ENCODE measurements around the gene OSCP1.

The OSCP1 gene

GRCh38 chr1:36400825-36401601 is 49.2 kb downstream of the OSCP1 start:
- DNase-seq = peak; percentile 90

- DNase-seq = no peak
Measured at GRCh38 chr1:36400514-36400824, 49.8 kb downstream of the OSCP1 start.

GRCh38 chr1:36398370-36398977 is 51.8 kb downstream of the OSCP1 start:
- no peak for DNase-seq

GRCh38 chr1:36397378-36398230 is 52.6 kb downstream of the OSCP1 start, which contains the start of gene LSM10:
TSS of gene LSM10 (minus strand) at chr1:36397908. CDS start at chr1:36394129, 3,779 bp downstream.
- DNase-seq = peak; percentile 96

GRCh38 chr1:36397083-36397377 is 53.2 kb downstream of the OSCP1 start:
- DNase-seq = no peak

- DNase-seq = no peak
Measured at GRCh38 chr1:36396359-36396758, 53.9 kb downstream of the OSCP1 start.

- DNase-seq = no peak
Measured at GRCh38 chr1:36393686-36394085, 56.6 kb downstream of the OSCP1 start.

GRCh38 chr1:36392836-36393235 is 57.4 kb downstream of the OSCP1 start:
- DNase-seq = no peak

- no peak for DNase-seq
Measured at GRCh38 chr1:36391271-36391670, 59.0 kb downstream of the OSCP1 start.

- no peak for DNase-seq
Measured at GRCh38 chr1:36390411-36390810, 59.8 kb downstream of the OSCP1 start.

GRCh38 chr1:36389999-36390398 is 60.3 kb downstream of the OSCP1 start:
- DNase-seq = peak; percentile 78

- DNase-seq = no peak
Measured at GRCh38 chr1:36389261-36389660, 61.0 kb downstream of the OSCP1 start.

GRCh38 chr1:36387141-36387949 is 62.9 kb downstream of the OSCP1 start:
- DNase-seq = peak; percentile 95

- peak; percentile 100 for DNase-seq
Measured at GRCh38 chr1:36386265-36387140, 63.7 kb downstream of the OSCP1 start.

- peak; percentile 99 for DNase-seq
Measured at GRCh38 chr1:36385410-36386264, 64.6 kb downstream of the OSCP1 start, which contains the start of gene STK40. TSS of gene STK40 (minus strand) at chr1:36385924. CDS start at chr1:36361332, 24,592 bp downstream.

- DNase-seq = peak; percentile 32
Measured at GRCh38 chr1:36384542-36385409, 65.5 kb downstream of the OSCP1 start.

- DNase-seq = no peak
Measured at GRCh38 chr1:36383240-36383639, 67.0 kb downstream of the OSCP1 start.

GRCh38 chr1:36382669-36383068 is 67.6 kb downstream of the OSCP1 start:
- no peak for DNase-seq

- DNase-seq = no peak
Measured at GRCh38 chr1:36382231-36382630, 68.0 kb downstream of the OSCP1 start.

GRCh38 chr1:36381405-36381804 is 68.8 kb downstream of the OSCP1 start:
- DNase-seq = no peak
